HG03354 (cell line): ENCODE results near the gene RAPGEF2.
A peak's percentile ranks its signal among the peaks of the same experiment; 100 is the strongest.
"Not testable (repeated sequence)": the region's sequence is repeated elsewhere in the genome, so short reads cannot be mapped to it uniquely, and the experiment has no call there.

Source experiments
- ATAC-seq: cut with Tn5 transposase; IDR thresholded peaks from one replicate; pipeline ENCODE4 v1.9.1; 2021; ENCODE audit warnings: mild to moderate bottlenecking; ENCODE audit not compliant: unreplicated experiment, poor library complexity, severe bottlenecking

Gene RAPGEF2, protein sequence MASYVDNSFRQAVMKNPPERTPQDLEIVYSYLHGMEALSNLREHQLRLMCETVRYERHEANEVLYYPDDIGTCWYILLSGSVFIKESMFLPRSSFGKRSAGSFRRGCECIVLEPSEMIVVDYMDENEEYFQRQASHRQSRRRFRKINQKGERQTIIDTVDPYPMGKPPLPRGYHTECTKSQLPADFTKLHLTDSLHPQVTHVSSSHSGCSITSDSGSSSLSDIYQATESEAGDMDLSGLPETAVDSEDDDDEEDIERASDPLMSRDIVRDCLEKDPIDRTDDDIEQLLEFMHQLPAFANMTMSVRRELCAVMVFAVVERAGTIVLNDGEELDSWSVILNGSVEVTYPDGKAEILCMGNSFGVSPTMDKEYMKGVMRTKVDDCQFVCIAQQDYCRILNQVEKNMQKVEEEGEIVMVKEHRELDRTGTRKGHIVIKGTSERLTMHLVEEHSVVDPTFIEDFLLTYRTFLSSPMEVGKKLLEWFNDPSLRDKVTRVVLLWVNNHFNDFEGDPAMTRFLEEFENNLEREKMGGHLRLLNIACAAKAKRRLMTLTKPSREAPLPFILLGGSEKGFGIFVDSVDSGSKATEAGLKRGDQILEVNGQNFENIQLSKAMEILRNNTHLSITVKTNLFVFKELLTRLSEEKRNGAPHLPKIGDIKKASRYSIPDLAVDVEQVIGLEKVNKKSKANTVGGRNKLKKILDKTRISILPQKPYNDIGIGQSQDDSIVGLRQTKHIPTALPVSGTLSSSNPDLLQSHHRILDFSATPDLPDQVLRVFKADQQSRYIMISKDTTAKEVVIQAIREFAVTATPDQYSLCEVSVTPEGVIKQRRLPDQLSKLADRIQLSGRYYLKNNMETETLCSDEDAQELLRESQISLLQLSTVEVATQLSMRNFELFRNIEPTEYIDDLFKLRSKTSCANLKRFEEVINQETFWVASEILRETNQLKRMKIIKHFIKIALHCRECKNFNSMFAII (N-terminal part only)

GRCh38 chr4:159102622-159103383 lies at the start of gene RAPGEF2:
Gene RAPGEF2, plus strand, starts transcription at chr4:159103079. Its CDS starts 1,084 bp downstream, at chr4:159104163.
- ATAC-seq: peak; percentile 81

- no peak for ATAC-seq
Observed at GRCh38 chr4:159055833-159056232, 47.0 kb upstream of the RAPGEF2 start.

GRCh38 chr4:159060161-159060560 lies 42.7 kb upstream of the RAPGEF2 start:
- ATAC-seq: no peak

GRCh38 chr4:159062381-159062780 lies 40.5 kb upstream of the RAPGEF2 start:
- ATAC-seq: no peak

DNA sequence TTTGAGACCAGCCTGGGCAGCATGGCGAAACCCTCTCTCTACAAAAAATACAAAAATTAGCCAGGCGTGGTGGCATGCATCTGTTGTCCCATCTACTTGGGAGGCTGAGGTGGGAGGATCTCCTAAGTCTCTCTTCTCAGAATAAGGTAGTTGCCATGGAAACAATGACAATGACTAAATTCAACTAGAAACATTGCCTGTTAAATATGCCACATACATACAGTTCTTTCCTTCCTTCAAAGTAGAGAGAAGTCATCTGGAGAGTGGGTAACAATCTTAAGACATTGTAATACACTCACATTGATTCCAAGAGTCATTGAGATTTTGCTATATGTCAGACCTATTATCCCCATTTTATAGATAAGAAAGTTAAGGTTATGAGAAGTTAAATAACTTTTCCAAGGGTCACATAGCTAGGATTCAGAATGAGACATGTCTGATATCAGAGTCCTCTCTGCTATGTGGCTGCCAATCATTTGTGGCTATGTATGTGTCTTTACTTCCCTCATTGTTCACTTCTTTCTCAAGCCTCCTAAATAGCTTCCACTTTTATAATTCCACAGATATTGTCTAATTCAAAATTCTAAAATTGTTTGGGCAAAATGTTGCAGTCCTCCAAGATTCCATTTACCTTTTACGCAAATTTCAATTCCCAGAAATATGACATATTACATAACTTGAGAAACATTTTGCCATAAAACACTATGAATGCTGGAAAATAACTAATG lies 37.2 kb upstream of the RAPGEF2 start:
- no peak for ATAC-seq

DNA sequence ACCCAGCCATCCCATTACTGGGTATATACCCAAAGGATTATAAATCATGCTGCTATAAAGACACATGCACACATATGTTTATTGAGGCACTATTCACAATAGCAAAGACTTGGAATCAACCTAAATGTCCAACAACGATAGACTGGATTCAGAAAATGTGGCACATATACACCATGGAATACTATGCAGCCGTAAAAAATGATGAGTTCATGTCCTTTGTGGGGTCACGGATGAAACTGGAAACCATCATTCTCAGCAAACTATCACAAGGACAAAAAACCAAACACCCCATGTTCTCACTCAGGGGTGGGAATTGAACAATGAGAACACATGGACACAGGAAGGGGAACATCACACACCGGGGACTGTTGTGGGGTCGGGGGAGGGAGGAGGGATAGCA lies 34.7 kb upstream of the RAPGEF2 start:
- ATAC-seq: not testable (repeated sequence)

DNA sequence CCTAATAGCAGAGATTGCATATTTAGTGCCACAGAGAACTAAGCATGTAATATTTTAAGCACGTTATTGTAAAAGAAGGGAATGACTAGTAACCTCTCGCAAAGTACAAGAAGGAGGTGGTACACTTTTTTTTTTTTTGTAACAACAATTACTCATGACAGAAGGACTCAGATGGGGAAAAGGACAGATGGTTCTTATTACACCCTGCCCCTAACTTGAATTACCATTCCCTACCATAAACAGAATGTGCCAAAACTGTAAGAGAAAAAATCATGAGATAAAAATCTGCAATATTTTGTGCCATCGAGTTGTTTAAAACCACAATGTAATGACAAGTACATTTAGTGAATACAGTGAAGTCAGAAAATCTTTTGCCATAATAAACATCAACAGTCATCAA lies 33.0 kb upstream of the RAPGEF2 start:
- no peak for ATAC-seq

DNA sequence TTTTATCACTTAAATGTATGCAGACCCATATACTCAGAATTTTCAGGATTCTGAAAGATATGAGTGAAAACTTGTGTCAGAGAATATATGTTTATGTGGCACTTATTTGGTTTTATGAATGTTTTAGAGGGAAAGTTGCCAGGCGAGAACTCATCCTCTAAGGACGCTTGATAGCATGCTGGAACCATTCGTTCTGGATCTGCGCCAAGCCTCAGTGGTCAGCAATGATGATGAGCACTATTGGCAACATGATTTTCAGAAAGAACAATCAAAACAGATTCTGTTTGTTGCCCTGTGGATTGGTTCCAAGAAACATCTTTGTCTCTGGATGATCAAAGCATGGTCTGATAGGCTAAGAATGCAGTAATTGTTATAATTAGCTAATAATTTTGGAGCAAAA lies 32.1 kb upstream of the RAPGEF2 start:
- no peak for ATAC-seq

- no peak for ATAC-seq
Observed at GRCh38 chr4:159071178-159071968, 31.5 kb upstream of the RAPGEF2 start.

- ATAC-seq: no peak
Observed at GRCh38 chr4:159071969-159072765, 30.7 kb upstream of the RAPGEF2 start.

DNA sequence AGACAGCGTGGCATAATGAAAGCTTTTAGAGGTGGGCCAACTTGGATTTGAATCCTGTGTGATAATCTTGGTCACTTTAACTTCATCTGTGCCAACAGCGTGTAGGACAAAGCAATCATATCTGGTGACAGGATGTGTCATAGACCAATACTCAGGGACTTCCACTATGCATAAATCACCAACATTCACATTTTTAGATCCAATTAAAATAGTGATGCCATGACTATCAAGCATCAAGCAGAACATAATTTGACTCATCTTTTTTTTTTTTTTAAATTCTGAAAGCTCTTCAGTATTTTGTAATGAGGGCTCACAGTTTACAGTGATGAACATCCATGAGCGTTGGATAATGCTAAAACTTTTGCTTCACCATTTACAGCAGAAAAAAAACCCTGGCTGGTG lies 27.3 kb upstream of the RAPGEF2 start:
- ATAC-seq: no peak

GRCh38 chr4:159077018-159077417 lies 25.9 kb upstream of the RAPGEF2 start:
- ATAC-seq: not testable (repeated sequence)

DNA sequence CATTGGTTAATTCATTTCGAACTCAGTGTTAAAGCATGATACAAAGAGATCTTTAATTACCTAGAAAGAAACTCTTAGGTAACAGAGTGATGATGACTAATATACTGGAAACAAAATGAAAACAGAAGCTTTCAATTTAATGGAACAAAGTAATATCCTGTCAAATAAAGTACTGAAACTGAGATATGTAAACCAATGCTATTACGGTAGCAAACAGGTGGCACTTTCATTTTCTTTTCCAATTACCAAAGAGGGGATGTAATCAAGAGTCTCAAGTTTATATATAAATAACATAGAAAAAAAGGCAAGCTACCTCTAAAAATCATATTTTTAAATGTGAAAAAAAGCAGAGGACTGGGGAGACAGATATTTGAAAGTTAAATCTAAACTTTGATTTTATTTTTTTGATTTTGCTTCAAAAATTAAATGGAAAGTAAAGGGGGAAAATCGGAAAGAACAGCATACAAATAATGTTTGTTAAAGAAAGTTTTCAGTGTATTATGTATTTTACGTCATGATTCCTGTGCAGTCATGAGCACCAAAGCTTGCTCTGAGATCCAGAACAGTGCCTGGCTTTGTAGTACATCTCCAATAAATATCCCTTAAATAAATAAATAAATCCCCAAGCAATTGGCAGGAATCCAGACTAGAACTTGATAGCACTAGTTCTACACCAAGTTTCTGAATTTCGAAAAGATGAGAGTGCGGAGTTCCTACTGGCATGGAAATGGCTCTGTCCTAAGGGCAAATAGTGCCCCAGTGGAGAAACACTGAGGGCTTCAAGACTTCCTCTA lies 25.0 kb upstream of the RAPGEF2 start:
- ATAC-seq: peak; percentile 98

- ATAC-seq: no peak
Observed at GRCh38 chr4:159079074-159079473, 23.8 kb upstream of the RAPGEF2 start.

DNA sequence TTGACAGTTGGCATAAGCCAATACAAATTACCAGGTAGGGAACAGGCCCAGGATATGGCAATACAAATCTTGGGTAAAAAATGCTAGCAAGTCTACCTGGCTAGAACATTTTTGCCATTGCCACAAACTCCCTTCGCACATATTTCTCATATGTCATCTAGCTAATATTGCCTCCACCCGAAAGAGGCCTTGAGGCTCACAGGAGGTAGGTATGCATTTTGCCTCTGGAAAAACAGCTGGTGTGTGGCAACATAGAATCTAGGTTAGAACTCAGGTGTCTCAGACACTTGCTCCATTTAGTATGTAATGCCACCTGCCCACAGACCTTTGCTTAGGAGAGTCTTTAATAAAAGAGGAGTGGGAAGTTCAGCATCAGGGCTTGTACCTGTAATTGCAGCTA lies 16.3 kb upstream of the RAPGEF2 start:
- no peak for ATAC-seq

GRCh38 chr4:159090255-159090654 lies 12.6 kb upstream of the RAPGEF2 start:
- ATAC-seq: no peak

- not testable (repeated sequence) for ATAC-seq
Observed at GRCh38 chr4:159094156-159094555, 8.7 kb upstream of the RAPGEF2 start.
